ENCODE data around the gene SCP2D1.

GRCh38 chr20:18822832-18823231 is 9.2 kb downstream of the SCP2D1 start:
- no peak for TF ChIP-seq CTCF (conservative IDR thresholded peaks at IDR 0.05 in 1 of 2, IDR thresholded peaks at IDR 0.05 in 1 of 2; ENCODE audit: extremely low read depth in 1 of 2, insufficient read depth in 1 of 2, low read depth in 1 of 2, low read length in 2 of 2)
- no peak for TF ChIP-seq EZH2 (IDR thresholded peaks at IDR 0.05; ENCODE audit: borderline replicate concordance, low read length)
